VCaP (cell line): ENCODE measurements around the gene F2RL2.

Source experiments
- H3K27ac ChIP-seq: fragments of 450-650 bp; 2 replicates; pipeline ENCODE4 v1.5.1; 2017
- CTCF ChIP-seq: fragments of 450-650 bp; conservative IDR thresholded peaks from 2 replicates; pipeline ENCODE4 v1.5.1; 2017; ENCODE audit warnings: mild to moderate bottlenecking, moderate library complexity

The F2RL2 gene

GRCh38 chr5:76622973-76623596 lies at the start of gene F2RL2:
TSS of gene F2RL2 (minus strand) at chr5:76623403. CDS start at chr5:76623230, 173 bp downstream.
- H3K27ac ChIP-seq, result no peak within 1 kb of the TSS
- TF ChIP-seq CTCF, result no peak

GRCh38 chr5:76672242-76672641 lies 49.0 kb upstream of the F2RL2 start:
- H3K27ac ChIP-seq, result no peak overlapping the region
- TF ChIP-seq CTCF, result no peak

- no peak for TF ChIP-seq CTCF
These were observed 47.3 kb upstream of the F2RL2 start for GRCh38 chr5:76670508-76670907.

GRCh38 chr5:76669245-76669644 lies 46.0 kb upstream of the F2RL2 start:
- no peak for TF ChIP-seq CTCF
- no peak overlapping the region for H3K27ac ChIP-seq

More at GRCh38 chr5:76670508-76670907, 47.3 kb upstream of the F2RL2 start:
- no peak overlapping the region for H3K27ac ChIP-seq

- no peak overlapping the region for H3K27ac ChIP-seq
- no peak for TF ChIP-seq CTCF
These were observed 44.3 kb upstream of the F2RL2 start for GRCh38 chr5:76667495-76667894.

GRCh38 chr5:76664079-76664478 lies 40.9 kb upstream of the F2RL2 start:
- TF ChIP-seq CTCF, result no peak
- no peak overlapping the region for H3K27ac ChIP-seq

- no peak overlapping the region for H3K27ac ChIP-seq
- no peak for TF ChIP-seq CTCF
These were observed 40.4 kb upstream of the F2RL2 start for GRCh38 chr5:76663573-76663972.
